Measurements from ENCODE around the gene LMOD3.

DNA sequence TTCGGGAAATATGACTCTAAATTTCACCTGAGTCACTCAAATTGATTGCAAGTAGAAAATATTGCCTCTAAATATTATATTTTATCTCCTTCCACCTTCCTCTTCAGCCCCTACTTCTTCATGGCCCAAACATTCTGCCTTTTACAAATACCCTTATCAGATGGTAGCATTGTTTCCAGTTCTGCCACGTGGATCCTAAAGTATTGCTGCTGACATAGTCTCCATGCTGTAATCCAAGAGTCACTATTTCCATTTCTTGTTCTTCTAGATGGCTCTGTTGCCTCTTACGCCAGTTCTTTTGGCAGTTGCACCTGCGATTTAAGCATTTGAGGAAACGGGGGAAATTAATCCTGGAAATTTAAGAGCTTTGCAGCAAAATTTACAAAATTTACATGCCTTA is 13.6 kb downstream of the LMOD3 start:
- TF ChIP-seq, protein P1, sequence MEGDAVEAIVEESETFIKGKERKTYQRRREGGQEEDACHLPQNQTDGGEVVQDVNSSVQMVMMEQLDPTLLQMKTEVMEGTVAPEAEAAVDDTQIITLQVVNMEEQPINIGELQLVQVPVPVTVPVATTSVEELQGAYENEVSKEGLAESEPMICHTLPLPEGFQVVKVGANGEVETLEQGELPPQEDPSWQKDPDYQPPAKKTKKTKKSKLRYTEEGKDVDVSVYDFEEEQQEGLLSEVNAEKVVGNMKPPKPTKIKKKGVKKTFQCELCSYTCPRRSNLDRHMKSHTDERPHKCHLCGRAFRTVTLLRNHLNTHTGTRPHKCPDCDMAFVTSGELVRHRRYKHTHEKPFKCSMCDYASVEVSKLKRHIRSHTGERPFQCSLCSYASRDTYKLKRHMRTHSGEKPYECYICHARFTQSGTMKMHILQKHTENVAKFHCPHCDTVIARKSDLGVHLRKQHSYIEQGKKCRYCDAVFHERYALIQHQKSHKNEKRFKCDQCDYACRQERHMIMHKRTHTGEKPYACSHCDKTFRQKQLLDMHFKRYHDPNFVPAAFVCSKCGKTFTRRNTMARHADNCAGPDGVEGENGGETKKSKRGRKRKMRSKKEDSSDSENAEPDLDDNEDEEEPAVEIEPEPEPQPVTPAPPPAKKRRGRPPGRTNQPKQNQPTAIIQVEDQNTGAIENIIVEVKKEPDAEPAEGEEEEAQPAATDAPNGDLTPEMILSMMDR (optimal IDR thresholded peaks at IDR 0.05 in 1 of 3, IDR thresholded peaks at IDR 0.05 in 1 of 3, conservative IDR thresholded peaks at IDR 0.05 in 1 of 3; ENCODE audit: extremely low read depth in 1 of 3, insufficient read depth in 2 of 3, low read length in 3 of 3), result no peak
- no peak for TF ChIP-seq EZH2 (IDR thresholded peaks at IDR 0.05; ENCODE audit: low read length)
